SK-N-MC (cell line): Measurements from ENCODE around the gene NHP2.

Experiments used
- EZH2 ChIP-seq: fragments of 200-600 bp; sonication (generic); IDR thresholded peaks from one replicate; pipeline ENCODE4 v1.6.1; 2017; ENCODE audit warnings: antibody characterized with exemption
- POLR2AphosphoS5 ChIP-seq: IDR thresholded peaks from 2 replicates; pipeline ENCODE4 v1.6.1; 2012; ENCODE audit warnings: mild to moderate bottlenecking, low read depth, low read length, borderline replicate concordance

DNA sequence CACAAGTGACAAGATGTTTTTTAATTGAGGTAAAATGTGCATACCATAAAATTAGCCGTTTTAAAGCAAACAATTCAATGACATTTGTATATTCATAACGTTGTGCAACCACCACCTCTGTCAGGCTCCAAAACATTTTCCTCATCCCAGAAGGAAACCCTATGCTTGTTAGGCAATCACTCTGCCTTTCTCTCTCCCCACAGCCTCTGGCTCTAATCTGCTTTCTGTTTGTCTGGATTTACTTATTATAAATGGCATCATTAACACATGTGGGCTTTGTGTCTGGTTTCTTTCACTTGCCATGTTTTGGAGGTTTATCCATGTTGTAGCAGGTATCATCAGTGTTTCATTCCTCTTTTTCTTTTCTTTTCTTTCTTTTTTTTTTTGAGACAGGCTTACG lies 41.8 kb downstream of the NHP2 start:
- TF ChIP-seq POLR2AphosphoS5 (no peak), EZH2 (no peak)
